ENCODE measurements around the gene LINC01488. TPM values are rescaled to one million over a fixed set of nuclear protein-coding genes. Genes with fewer than 3 reads are reported as not detected.

LINC01488 gene
- total and polyA plus RNA-seq, 9 of the 15 experiments (the other 6 are each of a cell fraction or from before 2014, with no cell fraction given) = not detected

GRCh38 chr11:69448471-69449284 is 32.8 kb upstream of the LINC01488 start (continued):
- no peak for TF ChIP-seq THRB (CRISPR knock-in tag; conservative IDR thresholded peaks at IDR 0.05)
- peak; percentile 59; the same call in 1 of the 2 replicates for TF ChIP-seq MYNN (IDR thresholded peaks at IDR 0.05)
- no peak for TF ChIP-seq MYNN (CRISPR knock-in tag; IDR thresholded peaks at IDR 0.05)
- TF ChIP-seq CSDE1 (IDR thresholded peaks at IDR 0.05) = no peak
- no peak for TF ChIP-seq KLF10 (CRISPR knock-in tag; IDR thresholded peaks at IDR 0.05)
- TF ChIP-seq MCM3 (IDR thresholded peaks at IDR 0.05) = no peak
- peak; percentile 73 for TF ChIP-seq CBFA2T3 (IDR thresholded peaks at IDR 0.05)
- peak; percentile 50 for TF ChIP-seq SMARCE1 (IDR thresholded peaks at IDR 0.05)
- peak; percentile 31 for TF ChIP-seq NFIC (IDR thresholded peaks at IDR 0.05)
- no peak for TF ChIP-seq NBN (IDR thresholded peaks at IDR 0.05; ENCODE audit: low read depth)
- no peak for TF ChIP-seq MYC (IDR thresholded peaks at IDR 0.05; ENCODE audit: low read depth, low read length)
- no peak for TF ChIP-seq MYC (CRISPR knock-in tag; IDR thresholded peaks at IDR 0.05; ENCODE audit: borderline replicate concordance, low read depth)
- TF ChIP-seq KLF16 (IDR thresholded peaks at IDR 0.05) = peak; percentile 75
- TF ChIP-seq ZKSCAN3 (CRISPR knock-in tag; IDR thresholded peaks at IDR 0.05) = no peak

All from K562 (cell line).